Activated CD8-positive, alpha-beta T cell treated with anti-CD3 and anti-CD28 coated beads for 36 hours (primary cell): ENCODE measurements around the gene AP5Z1. TPM values are rescaled to one million over a fixed set of nuclear protein-coding genes. Genes with fewer than 3 reads are reported as not detected.
A peak's percentile ranks its signal among the peaks of the same experiment; 100 is the strongest.

Experiments
- ATAC-seq: fragments of 200-7000 bp; cut with Tn5 transposase; one replicate; pipeline ENCODE4 v1.10.0; 2021; ENCODE audit warnings: mild to moderate bottlenecking, moderate library complexity
- CTCF ChIA-PET: fragments of 350-600 bp; sonication (Branson Sonifier 250); formaldehyde crosslinking; loops from one replicate; lab custom pipeline; 2021; ENCODE audit warnings: antibody characterized with exemption; lab: Charles Lee
- POLR2A ChIA-PET: fragments of 350-600 bp; sonication (Branson Sonifier 250); formaldehyde crosslinking; loops from one replicate; lab custom pipeline; 2021; ENCODE audit warnings: antibody characterized with exemption; lab: Charles Lee
- DNase-seq: peaks from one replicate; pipeline ENCODE4 v3.0.0-alpha.2; 2020
- H3K27ac Mint-ChIP-seq: one replicate; pipeline ENCODE4 v1.8.0; 2021; ENCODE audit warnings: mild to moderate bottlenecking, mixed read lengths
- H3K27me3 Mint-ChIP-seq: one replicate; pipeline ENCODE4 v1.8.0; 2021; ENCODE audit warnings: mixed read lengths
- H3K36me3 Mint-ChIP-seq: one replicate; pipeline ENCODE4 v1.8.0; 2021; ENCODE audit warnings: low read depth, mixed read lengths
- H3K4me1 Mint-ChIP-seq: one replicate; pipeline ENCODE4 v1.8.0; 2021; ENCODE audit warnings: low read depth, mixed read lengths
- H3K4me3 Mint-ChIP-seq: one replicate; pipeline ENCODE4 v1.8.0; 2021; ENCODE audit warnings: mild to moderate bottlenecking, moderate library complexity, mixed read lengths
- H3K9me3 Mint-ChIP-seq: one replicate; pipeline ENCODE4 v1.8.0; 2021; ENCODE audit warnings: mixed read lengths
- intact Hi-C: fragments of 100-400 bp; cut with micrococcal nuclease; formaldehyde crosslinking; loops from one replicate; pipeline ENCODE4 v1.10.0; 2022
- total RNA-seq, 2 experiments: library from RNA; stranded (reverse); gene quantifications; one replicate each; pipeline ENCODE4 v1.2.3, GENCODE V29; 2021
- TF ChIP-seq, protein P1 (sequence below): fragments of 200-600 bp; IDR thresholded peaks from one replicate; pipeline ENCODE4 v1.8.0; 2022; ENCODE audit warnings: antibody characterized with exemption, mild to moderate bottlenecking

AP5Z1 gene
- total RNA-seq, 2 experiments from 2014 or later = 21.2 to 21.3 TPM

DNA sequence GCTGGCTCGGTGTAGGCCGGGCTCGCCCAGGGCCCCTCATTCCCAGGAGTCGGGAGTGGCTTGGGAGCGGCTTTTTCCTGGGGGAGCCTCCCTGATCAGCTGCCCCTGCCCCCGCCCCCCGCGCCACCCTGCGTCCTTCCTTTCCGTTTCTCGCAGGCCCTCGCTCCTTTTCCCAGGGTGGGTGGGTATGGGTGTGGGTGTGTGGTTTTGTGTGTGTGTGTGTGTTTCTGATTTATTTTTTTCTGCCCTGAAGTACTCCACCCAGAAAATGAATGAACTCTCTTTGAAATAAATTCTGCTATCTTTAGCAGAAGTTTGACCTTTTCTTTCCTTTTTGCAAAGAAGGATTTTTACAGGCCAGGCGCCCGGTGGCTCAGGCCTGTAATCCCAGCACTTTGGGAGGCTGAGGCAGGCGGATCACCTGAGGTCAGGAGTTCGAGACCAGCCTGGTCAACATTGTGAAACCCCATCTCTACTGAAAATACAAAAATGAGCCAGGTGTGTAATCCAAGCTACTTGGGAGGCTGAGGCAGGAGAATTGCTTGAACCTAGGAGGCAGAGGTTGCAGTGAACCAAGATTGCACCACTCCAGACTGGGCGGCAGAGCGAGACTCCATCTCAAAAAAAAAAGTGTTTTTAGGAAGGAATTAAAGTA, 30.0 kb upstream of the AP5Z1 start:
- TF ChIP-seq, protein P1, sequence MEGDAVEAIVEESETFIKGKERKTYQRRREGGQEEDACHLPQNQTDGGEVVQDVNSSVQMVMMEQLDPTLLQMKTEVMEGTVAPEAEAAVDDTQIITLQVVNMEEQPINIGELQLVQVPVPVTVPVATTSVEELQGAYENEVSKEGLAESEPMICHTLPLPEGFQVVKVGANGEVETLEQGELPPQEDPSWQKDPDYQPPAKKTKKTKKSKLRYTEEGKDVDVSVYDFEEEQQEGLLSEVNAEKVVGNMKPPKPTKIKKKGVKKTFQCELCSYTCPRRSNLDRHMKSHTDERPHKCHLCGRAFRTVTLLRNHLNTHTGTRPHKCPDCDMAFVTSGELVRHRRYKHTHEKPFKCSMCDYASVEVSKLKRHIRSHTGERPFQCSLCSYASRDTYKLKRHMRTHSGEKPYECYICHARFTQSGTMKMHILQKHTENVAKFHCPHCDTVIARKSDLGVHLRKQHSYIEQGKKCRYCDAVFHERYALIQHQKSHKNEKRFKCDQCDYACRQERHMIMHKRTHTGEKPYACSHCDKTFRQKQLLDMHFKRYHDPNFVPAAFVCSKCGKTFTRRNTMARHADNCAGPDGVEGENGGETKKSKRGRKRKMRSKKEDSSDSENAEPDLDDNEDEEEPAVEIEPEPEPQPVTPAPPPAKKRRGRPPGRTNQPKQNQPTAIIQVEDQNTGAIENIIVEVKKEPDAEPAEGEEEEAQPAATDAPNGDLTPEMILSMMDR = no peak
- Mint-ChIP-seq H3K4me1 (peaks cover 63% of the 10 kb centered on the region), H3K27ac (peak overlapping the region; percentile 97), H3K4me3 (peak overlapping the region; percentile 82), H3K9me3 (no peaks in the 10 kb centered on the region), H3K27me3 (no peaks in the 10 kb centered on the region), H3K36me3 (peaks cover 51% of the 10 kb centered on the region)
- DNase-seq (no peak), ATAC-seq (peak; percentile 25)
- ChIA-PET CTCF (interaction anchor here (1.2 to 2.5 kb wide), 5 partner anchors 10 to 134 kb away, joined by 3 to 10 read pairs (median 5); partner anchors contain the start of gene AP5Z1), POLR2A (interaction anchor here (1.1 to 4.0 kb wide), 4 partner anchors 11 to 30 kb away, joined by 4 to 28 read pairs (median 8); partner anchors contain the start of gene AP5Z1)
- intact Hi-C loops = loop anchor here (5.0 kb wide), 1 partner anchor 63 kb away; the partner anchor contains the start of gene FOXK1

DNA sequence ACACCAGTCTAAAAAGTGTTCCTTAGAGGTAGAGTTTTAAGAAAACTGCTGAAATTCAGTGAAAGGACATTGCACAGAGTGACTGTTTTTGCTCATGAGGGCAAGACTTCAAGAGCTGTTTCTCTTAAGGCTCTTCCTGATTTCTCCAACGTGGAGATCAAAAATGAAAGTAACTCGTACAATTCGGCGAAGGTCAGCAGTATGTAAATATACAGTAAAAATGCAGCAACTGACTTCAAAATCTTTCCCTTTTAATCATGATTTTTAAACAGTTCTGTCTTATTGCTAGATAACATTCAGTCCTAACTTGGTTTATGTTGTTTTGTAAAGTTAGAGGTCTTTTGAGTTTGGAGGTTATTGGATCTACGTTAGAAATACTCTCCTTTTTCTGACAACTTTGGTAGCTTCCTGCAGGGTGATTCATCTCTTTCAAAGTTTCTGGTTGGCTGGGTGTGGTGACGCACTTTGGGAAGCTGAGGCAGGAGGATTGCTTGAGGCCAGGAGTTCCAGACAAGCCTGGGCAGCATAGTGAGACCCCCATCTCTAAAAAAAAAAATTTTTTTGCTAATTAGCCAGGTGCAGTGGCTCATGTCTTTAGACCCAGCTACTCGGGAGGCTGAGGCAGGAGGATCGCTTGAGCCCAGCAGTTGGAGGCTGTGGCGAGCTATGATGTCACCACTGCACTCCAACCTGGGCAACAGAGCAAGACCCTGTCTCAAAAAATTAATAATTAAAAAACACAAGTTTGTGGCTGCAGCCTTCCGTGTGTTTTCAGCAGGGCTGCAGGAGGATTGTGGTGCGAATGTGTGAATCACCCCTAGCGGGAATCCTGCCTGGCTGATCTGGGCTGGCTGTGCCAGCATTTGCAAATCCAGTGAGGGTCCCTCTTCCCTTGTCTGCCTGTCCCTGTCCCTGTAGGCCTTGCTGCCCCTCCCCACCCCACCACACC, 29.2 kb upstream of the AP5Z1 start:
- TF ChIP-seq, protein P1 = no peak
- ChIA-PET POLR2A (interaction anchor here (1.1 to 4.0 kb wide), 5 partner anchors 12 to 105 kb away, joined by 3 to 28 read pairs (median 8); partner anchors contain the start of gene AP5Z1), CTCF (interaction anchor here (1.0 to 2.5 kb wide), 7 partner anchors 9 to 134 kb away, joined by 3 to 10 read pairs (median 5); partner anchors contain the start of gene AP5Z1)

DNA sequence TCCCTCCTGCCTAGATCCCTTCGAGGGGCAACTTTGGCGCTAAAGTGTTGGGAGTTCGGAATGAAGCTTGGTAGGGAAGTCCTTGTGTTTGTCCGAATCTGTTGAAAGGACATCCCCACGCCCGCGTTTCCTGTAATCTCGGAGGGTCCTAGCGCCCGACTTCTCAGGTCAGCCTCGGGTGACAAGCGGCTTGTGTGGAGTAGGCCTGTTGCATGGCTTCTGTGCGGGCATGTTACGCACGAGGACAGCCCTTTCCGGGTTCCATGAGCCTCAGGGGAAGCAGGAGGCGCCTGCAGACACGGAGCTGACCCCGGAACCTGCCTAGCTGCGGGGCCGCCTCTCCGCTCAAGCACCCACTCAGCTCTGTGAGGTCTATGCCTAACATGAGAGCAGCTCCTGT, 28.4 kb upstream of the AP5Z1 start:
- H3K4me3 Mint-ChIP-seq = peak overlapping the region; percentile 29
- H3K9me3 Mint-ChIP-seq = no peaks in the 10 kb centered on the region
- TF ChIP-seq, protein P1 = no peak
- no peaks in the 10 kb centered on the region for H3K27me3 Mint-ChIP-seq
- DNase-seq (no peak), ATAC-seq (no peak)
- peaks cover 56% of the 10 kb centered on the region for H3K4me1 Mint-ChIP-seq
- ChIA-PET POLR2A (interaction anchor here (1.1 to 4.0 kb wide), 3 partner anchors 21 to 105 kb away, joined by 3 to 12 read pairs (median 8); partner anchors contain the start of gene AP5Z1), CTCF (interaction anchor here (1.0 to 2.5 kb wide), 7 partner anchors 10 to 135 kb away, joined by 3 to 10 read pairs (median 4); no protein-coding TSS in a partner anchor)
- peak overlapping the region; percentile 66 for H3K27ac Mint-ChIP-seq
- intact Hi-C loops = loop anchor here (5.0 kb wide), 1 partner anchor 65 kb away; the partner anchor contains the start of gene FOXK1
- peaks cover 44% of the 10 kb centered on the region for H3K36me3 Mint-ChIP-seq

More for the DNA sequence above, 29.2 kb upstream of the AP5Z1 start:
- H3K9me3 Mint-ChIP-seq = no peaks in the 10 kb centered on the region
- intact Hi-C loops = loop anchor here (5.0 kb wide), 1 partner anchor 64 kb away; the partner anchor contains the start of gene FOXK1
- no peaks in the 10 kb centered on the region for H3K27me3 Mint-ChIP-seq
- peak; percentile 32 for ATAC-seq
- peak overlapping the region; percentile 97 for H3K27ac Mint-ChIP-seq
- peak; percentile 57 for DNase-seq
- peaks cover 49% of the 10 kb centered on the region for H3K36me3 Mint-ChIP-seq
- peak overlapping the region; percentile 82 for H3K4me3 Mint-ChIP-seq
- peaks cover 61% of the 10 kb centered on the region for H3K4me1 Mint-ChIP-seq

DNA sequence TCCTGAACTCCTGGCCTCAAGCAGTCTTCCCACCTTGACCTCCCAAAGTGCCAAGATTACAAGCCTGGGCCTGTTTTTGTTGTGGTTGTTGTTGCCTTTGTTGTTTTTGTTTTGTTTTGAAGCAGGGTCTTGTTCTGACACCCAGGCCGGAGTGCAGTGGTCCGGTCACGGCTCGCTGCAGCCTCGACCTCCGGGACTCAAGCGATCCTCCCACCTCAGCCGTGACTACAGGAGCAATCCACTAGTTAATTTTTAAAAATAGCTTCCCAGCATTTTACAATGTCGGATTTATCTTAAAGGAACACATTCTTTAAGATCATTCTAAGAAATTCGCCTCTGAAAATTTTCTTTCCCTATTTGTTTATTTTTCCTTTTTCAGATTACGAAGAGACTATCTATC, 27.7 kb upstream of the AP5Z1 start:
- no peak for ATAC-seq
- Mint-ChIP-seq H3K27me3 (no peaks in the 10 kb centered on the region), H3K4me1 (peaks cover 58% of the 10 kb centered on the region), H3K36me3 (peaks cover 38% of the 10 kb centered on the region), H3K4me3 (peak overlapping the region; percentile 2), H3K27ac (peak overlapping the region; percentile 62), H3K9me3 (no peaks in the 10 kb centered on the region)
- TF ChIP-seq, protein P1 = no peak
- CTCF ChIA-PET = interaction anchor here (1.0 to 2.2 kb wide), 6 partner anchors 9 to 136 kb away, joined by 3 to 10 read pairs (median 4); no protein-coding TSS in a partner anchor
- DNase-seq = no peak
- intact Hi-C loops = loop anchor here (5.0 kb wide), 1 partner anchor 65 kb away; the partner anchor contains the start of gene FOXK1
- POLR2A ChIA-PET = interaction anchor here (2.3 kb wide), 1 partner anchor 22 kb away, joined by 8 read pairs; no protein-coding TSS in a partner anchor
